Stimulated activated naive CD8-positive, alpha-beta T cell treated with anti-CD3 and anti-CD28 coated beads, Interleukin-15, Interleukin-2, amounts not matched to agents 100 U/mL and 50 U/mL, for 24 hours (primary cell): ENCODE results near the gene NDUFAF8.

Experiments used
- ATAC-seq: fragments of 150-1000 bp; cut with Tn5 transposase; one replicate; pipeline ENCODE4 v1.10.0; 2021
- DNase-seq: peaks from one replicate; pipeline ENCODE4 v3.0.0; 2021

The NDUFAF8 gene

DNA sequence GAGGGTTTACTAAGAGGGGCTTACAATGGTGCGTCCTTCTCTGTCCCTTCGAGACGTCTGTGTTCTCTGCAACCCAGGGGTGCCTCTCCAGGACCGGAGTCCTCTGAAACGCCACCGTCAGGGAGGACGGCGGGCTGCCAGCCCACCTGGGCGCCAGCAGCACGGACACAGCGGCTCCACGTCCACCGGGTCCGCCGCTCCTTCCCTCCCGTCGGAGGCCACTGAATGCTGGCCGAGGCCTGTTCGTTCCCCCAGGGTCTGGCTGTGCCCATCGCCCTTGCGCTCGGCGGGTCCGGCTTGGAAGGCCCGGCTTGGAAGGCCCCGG, 666 bp upstream of the NDUFAF8 start:
- ATAC-seq (no peak), DNase-seq (no peak)

DNA sequence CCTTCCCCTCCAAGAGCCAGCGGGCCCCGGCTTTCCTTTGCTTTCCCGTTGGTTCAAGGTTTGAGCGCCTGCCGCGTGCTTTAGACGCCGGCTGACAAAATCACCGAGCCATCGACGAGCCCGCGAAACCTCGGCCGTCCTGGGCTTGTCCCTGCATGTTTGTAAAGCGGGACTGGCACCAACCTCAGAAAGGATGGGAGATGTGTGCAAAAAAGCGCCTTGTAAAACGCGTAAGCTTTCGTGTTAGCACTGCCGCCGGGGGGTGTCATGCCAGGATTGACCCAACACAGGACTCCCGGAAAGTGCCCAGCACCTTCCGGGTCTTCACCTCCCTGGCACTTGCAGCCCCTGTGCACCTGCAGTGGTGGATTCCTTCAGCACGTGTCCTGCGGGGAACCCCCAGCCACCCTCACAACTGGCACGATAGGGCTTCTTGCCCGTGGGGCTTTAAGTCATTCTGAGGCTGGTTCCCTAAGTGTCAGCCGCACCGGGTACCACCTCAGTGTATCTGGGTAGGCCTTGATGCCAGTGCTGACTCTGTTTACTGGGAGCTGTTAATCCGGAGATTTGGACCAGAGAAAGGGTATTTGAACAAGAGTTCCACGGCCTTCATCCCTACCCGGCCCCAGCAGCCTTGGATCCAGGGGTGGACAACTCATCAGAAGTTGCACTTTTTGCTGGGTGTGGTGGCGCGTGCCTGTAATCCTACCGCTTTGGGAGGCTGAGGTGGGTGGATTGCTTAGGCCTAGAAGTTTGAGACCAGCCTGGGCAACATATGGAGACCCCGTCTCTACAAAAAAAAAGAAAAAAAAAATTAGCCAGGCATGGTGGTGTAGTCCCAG, 817 bp downstream of the NDUFAF8 start:
- DNase-seq = peak; percentile 66
- no peak for ATAC-seq

GRCh38 chr17:81240761-81241160, 1.6 kb downstream of the NDUFAF8 start:
- no peak for ATAC-seq
- no peak for DNase-seq

DNA sequence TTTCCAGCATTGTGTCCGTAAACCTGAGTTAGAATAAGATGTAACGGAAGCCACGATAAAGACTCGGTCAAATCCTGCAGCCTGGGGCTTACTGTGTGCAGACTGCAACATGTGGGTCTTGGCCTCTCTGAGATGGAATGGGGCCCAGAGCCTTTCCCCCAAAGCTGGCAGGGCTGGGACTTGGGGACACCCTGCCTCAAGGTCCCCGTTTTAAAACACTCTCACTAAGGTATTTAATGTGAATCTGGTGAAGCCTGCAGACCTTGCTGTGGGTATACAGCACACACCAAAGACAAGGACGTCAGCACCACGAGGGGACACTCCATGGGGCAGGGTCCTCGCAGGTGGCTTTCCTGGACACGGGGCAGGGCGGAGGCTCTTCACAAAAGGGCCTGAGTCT, 2.1 kb downstream of the NDUFAF8 start:
- ATAC-seq (no peak), DNase-seq (no peak)

GRCh38 chr17:81241648-81242420, 2.7 kb downstream of the NDUFAF8 start:
- ATAC-seq (peak; percentile 12), DNase-seq (peak; percentile 85)

DNA sequence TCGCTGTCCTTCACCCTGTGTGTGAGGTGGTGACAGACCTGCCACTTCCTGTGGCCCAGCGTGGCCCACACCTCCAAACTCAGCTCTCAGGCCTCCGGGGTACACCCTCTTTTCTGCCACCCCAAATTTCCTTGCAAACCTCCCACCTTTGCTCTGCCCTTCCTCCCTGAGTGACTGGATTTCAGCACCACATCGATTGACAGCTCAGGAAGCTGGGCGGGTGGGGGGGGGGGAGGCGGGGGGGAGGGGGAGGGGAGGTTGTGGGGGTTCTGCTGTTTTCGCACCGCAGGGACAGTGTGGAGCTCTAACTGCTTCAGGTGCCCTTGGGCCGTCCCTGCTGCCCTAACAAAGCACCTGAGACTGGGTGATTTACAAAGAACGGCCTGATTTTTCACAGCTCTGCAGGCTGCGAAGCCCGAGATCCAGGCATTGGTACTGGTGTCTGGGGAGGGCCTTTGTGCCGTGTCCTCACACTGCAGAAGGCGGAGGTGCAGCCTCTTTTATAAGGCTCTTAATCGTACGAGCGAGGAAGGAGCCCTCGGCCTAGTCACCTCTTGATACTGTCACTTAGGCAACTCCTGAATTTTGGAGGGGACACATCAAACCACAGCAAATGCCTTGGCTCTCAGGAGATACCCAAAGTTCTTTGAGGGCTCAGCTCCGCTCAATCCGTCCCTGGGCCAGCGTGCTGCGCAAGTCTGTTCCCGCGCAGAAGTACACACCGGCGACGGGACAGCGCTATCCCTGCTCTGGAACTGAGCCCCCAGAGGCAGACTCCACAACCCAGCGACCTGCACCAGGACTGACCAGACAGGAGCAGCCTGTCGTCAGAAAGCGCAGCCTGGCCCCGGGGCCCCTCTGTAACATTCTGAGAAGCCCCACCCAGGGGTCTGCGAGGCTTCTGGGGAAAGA, 3.6 kb downstream of the NDUFAF8 start:
- ATAC-seq (no peak), DNase-seq (no peak)

GRCh38 chr17:81243333-81243664, 4.2 kb downstream of the NDUFAF8 start:
- no peak for DNase-seq
- no peak for ATAC-seq

DNA sequence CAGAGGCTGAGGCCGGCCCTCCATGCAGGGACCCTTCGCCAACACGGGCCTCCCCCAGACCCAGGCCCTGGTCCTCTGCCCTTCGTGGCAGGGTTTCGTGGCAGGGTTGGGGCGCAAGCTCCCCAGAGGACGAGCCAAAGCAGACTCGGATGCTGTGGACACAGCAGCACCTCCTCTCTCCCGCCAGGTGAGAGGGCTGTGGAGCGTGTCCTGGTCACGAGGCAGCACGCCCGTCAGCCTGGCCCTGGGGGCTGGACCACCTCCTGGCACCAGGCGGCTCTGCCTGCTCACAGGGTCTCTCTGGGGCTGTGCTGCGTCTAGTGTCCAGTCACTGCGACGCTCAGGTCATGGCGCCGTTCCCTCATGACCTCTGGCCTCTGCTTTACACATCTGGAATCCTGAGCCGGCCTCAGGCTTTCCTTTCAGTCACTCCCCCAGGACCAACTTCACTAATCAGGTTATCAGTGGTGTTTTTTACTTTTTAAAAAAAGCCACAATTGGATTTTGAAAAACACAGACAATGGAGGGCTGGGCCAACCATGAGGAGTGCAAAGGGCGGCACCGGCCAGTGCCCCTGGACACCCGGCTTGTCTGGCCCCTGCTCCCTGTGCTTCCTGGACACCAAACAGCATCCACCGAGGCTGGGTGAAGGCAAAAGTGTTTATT, 5.4 kb downstream of the NDUFAF8 start:
- ATAC-seq = no peak
- DNase-seq = no peak

DNA sequence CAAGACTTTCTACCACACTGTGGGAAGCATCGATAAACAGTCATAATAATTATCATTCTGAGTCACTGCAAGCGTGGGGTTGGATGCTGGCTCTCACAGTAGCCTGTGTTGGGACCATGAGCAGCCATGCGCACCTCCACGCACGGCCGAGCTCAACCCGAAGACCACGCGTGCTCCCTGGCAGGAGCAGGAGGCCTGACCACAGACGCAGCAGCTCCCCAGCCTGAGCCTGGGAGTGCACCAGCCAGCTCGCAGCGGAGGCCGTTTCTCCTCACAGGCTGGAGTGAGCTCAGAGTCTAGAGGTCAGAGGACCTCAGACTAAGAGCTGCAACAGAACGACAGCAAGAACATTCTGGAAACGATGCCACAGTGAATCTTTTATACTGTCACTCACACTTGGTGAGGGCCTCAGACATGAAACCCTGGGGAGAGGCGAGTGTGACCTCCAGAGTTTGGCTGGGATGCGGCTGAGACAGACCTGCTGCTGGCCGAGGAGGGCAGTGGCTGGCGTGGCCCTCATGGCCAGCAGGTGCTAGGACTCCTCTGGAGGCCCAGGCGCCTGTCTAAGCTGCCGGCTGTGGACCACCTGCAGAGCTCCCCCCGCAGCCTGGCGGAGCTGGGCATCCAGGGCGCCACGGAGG, 6.0 kb downstream of the NDUFAF8 start:
- DNase-seq = no peak
- ATAC-seq = peak; percentile 16

- no peak for DNase-seq
- ATAC-seq = no peak
Measured at GRCh38 chr17:81245665-81246342, 6.7 kb downstream of the NDUFAF8 start.

DNA sequence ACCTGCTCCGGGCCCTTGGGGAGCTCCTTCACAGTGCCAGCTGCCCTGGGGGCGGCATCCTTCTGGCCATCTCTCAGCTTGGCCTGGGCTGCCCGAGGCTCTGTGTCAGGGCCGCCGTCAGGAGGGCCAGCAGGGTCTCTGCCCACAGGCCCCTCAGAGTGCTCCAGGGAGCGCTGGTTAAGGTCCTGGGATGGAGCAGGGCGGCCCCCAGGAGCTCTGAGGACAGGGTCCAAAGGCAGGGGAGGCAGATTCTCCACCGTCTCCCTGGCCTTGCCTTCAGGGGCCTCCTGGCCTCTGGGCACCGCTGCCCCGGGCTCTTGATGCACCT, 7.2 kb downstream of the NDUFAF8 start:
- DNase-seq (no peak), ATAC-seq (no peak)

DNA sequence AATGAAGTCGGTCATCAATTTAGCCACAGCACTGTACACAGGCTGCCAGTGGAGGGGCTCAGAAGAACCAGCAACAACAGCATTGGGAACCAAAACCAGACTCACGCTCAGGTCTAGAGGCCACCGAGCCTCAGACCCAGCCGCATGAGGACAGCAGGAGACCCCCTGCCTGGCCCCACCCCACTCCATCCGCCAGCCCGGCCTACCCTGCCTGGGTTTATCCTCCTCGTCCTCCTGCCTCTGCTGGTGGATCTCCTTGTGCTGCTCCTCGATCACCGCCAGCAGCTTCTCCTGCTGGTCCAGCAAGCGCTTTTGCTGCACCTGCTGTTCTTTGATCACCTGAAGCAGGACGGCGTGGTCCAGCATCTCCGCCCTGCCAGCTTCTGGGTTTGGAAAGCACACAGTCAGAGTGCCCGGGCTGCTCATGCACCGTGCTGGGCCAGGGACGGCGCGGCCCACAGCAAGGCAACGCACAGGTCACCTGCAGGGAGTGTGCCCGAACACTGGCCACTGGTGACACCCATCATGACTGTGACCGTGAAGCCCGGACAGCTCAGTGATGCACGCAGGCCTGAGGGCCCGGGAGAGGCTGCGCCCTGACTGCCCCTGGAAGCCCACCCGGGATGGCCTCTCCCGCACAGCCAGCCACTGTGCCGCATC, 7.7 kb downstream of the NDUFAF8 start:
- ATAC-seq (no peak), DNase-seq (no peak)

- DNase-seq (no peak), ATAC-seq (no peak)
Measured at GRCh38 chr17:81247339-81247990, 8.3 kb downstream of the NDUFAF8 start.

DNA sequence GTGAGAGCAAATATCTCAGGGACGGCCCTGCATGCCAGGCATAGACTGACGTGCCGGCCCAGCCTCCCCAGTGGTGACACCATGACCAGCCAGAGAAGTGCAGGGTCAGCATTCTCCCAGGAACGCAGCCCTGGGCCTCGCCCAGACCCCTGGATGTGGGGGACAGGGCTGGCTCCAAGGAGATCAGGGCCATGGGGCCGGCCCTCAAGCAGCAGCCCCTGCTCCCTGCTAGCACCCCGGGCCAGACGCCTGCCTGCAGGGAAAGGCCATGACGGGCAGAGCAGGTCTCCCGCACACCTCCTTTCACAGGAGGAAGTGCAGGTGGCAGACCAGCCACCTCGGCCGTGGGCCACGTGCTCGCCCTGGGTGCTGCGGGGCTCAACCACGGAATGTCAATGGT, 9.5 kb downstream of the NDUFAF8 start:
- ATAC-seq = no peak
- no peak for DNase-seq

DNA sequence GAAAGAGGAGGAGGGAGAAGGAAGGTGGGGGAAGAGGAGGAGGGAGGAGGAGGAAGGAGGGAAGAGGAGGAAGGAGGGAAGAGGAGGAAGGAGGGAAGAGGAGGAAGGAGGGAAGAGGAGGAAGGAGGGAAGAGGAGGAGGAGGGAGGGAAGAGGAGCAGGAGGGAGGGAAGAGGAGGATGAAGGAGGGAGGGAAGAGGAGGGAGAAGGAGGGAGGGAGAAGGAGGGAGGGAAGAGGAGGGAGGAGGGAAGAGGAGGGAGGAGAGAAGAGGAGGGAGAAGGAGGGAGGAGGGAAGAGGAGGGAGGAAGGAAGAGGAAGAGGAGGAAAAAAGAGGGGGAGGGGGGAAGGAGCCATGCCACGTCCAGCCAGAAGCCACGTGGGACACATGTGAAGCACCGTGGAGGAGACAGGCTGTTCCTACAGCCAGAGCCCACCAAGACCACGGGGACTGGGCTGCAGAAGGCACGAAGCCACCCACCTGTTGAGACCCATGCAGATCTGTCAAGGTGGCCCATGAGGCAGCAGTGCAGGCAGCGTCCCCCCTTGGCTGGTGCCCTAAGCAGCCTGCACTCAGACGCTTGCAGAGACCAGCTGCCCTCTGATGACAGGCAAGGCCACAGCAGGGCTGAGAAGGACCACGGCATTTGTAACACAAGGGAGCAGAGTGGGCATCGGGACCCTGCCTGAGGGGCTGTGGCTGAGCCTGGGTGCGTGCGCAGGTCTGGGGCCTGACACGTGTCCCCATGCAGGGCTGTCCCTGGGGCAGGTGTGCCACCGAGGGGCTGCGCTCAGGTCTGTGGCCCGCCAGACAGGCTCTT, 10.3 kb downstream of the NDUFAF8 start:
- DNase-seq (no peak), ATAC-seq (no peak)

GRCh38 chr17:81250286-81251093, 11.4 kb downstream of the NDUFAF8 start:
- DNase-seq = no peak
- no peak for ATAC-seq

- DNase-seq (no peak), ATAC-seq (no peak)
Measured at GRCh38 chr17:81251094-81251708, 12.1 kb downstream of the NDUFAF8 start.

- no peak for DNase-seq
- ATAC-seq = no peak
Measured at GRCh38 chr17:81251709-81252301, 12.7 kb downstream of the NDUFAF8 start.
